ENCODE measurements around the gene MAFB. TPM values are rescaled to one million over a fixed set of nuclear protein-coding genes. Genes with fewer than 3 reads are reported as not detected.

Gene MAFB
- total RNA-seq, 2 experiments from 2014 or later, result not detected

GRCh38 chr20:40641809-40642208 lies 47.2 kb downstream of the MAFB start:
- Mint-ChIP-seq H3K36me3 (no peaks in the 10 kb centered on the region), H3K4me1 (no peaks in the 10 kb centered on the region), H3K9me3 (no peaks in the 10 kb centered on the region), H3K27me3 (no peaks in the 10 kb centered on the region), H3K4me3 (no peak overlapping the region), H3K27ac (no peak overlapping the region)
- no peak for DNase-seq

GRCh38 chr20:40641202-40641601 lies 47.8 kb downstream of the MAFB start:
- Mint-ChIP-seq H3K4me1 (no peaks in the 10 kb centered on the region), H3K27me3 (no peaks in the 10 kb centered on the region), H3K4me3 (no peak overlapping the region), H3K36me3 (no peaks in the 10 kb centered on the region), H3K9me3 (no peaks in the 10 kb centered on the region), H3K27ac (no peak overlapping the region)
- DNase-seq, result no peak

GRCh38 chr20:40640667-40641066 lies 48.4 kb downstream of the MAFB start:
- H3K4me3 Mint-ChIP-seq, result no peak overlapping the region
- H3K4me1 Mint-ChIP-seq, result no peaks in the 10 kb centered on the region
- H3K36me3 Mint-ChIP-seq, result no peaks in the 10 kb centered on the region
- H3K27ac Mint-ChIP-seq, result no peak overlapping the region
- H3K27me3 Mint-ChIP-seq, result no peaks in the 10 kb centered on the region
- H3K9me3 Mint-ChIP-seq, result no peaks in the 10 kb centered on the region
- DNase-seq, result no peak

- Mint-ChIP-seq H3K4me3 (no peak overlapping the region), H3K36me3 (no peaks in the 10 kb centered on the region), H3K9me3 (no peaks in the 10 kb centered on the region), H3K4me1 (no peaks in the 10 kb centered on the region), H3K27me3 (no peaks in the 10 kb centered on the region), H3K27ac (no peak overlapping the region)
- DNase-seq, result no peak
Measured at GRCh38 chr20:40639676-40640355, 49.2 kb downstream of the MAFB start.

GRCh38 chr20:40639132-40639531 lies 49.9 kb downstream of the MAFB start:
- Mint-ChIP-seq H3K27ac (no peak overlapping the region), H3K9me3 (no peaks in the 10 kb centered on the region), H3K27me3 (no peaks in the 10 kb centered on the region), H3K36me3 (no peaks in the 10 kb centered on the region), H3K4me3 (no peak overlapping the region), H3K4me1 (no peaks in the 10 kb centered on the region)
- no peak for DNase-seq

GRCh38 chr20:40638414-40638813 lies 50.6 kb downstream of the MAFB start:
- Mint-ChIP-seq H3K36me3 (no peaks in the 10 kb centered on the region), H3K4me1 (no peaks in the 10 kb centered on the region), H3K27me3 (no peaks in the 10 kb centered on the region), H3K27ac (no peak overlapping the region), H3K9me3 (no peaks in the 10 kb centered on the region), H3K4me3 (no peak overlapping the region)
- DNase-seq, result no peak

- Mint-ChIP-seq H3K36me3 (no peaks in the 10 kb centered on the region), H3K4me3 (no peak overlapping the region), H3K27me3 (no peaks in the 10 kb centered on the region), H3K4me1 (no peaks in the 10 kb centered on the region), H3K27ac (no peak overlapping the region), H3K9me3 (no peaks in the 10 kb centered on the region)
- no peak for DNase-seq
Measured at GRCh38 chr20:40637176-40637575, 51.9 kb downstream of the MAFB start.

GRCh38 chr20:40636486-40636885 lies 52.5 kb downstream of the MAFB start:
- Mint-ChIP-seq H3K4me1 (no peaks in the 10 kb centered on the region), H3K9me3 (no peaks in the 10 kb centered on the region), H3K27ac (no peak overlapping the region), H3K4me3 (no peak overlapping the region), H3K36me3 (no peaks in the 10 kb centered on the region), H3K27me3 (no peaks in the 10 kb centered on the region)
- no peak for DNase-seq

GRCh38 chr20:40635971-40636370 lies 53.1 kb downstream of the MAFB start:
- no peaks in the 10 kb centered on the region for H3K36me3 Mint-ChIP-seq
- H3K27ac Mint-ChIP-seq, result no peak overlapping the region
- no peak for DNase-seq
- H3K27me3 Mint-ChIP-seq, result no peaks in the 10 kb centered on the region
- H3K4me1 Mint-ChIP-seq, result no peaks in the 10 kb centered on the region
- H3K4me3 Mint-ChIP-seq, result no peak overlapping the region
- no peaks in the 10 kb centered on the region for H3K9me3 Mint-ChIP-seq
